ENCODE results near the gene C19orf67. TPM values are rescaled to one million over a fixed set of nuclear protein-coding genes. Genes with fewer than 3 reads are reported as not detected.

The C19orf67 gene
- total RNA-seq, 1 experiment from 2014 or later, result not detected

DNA sequence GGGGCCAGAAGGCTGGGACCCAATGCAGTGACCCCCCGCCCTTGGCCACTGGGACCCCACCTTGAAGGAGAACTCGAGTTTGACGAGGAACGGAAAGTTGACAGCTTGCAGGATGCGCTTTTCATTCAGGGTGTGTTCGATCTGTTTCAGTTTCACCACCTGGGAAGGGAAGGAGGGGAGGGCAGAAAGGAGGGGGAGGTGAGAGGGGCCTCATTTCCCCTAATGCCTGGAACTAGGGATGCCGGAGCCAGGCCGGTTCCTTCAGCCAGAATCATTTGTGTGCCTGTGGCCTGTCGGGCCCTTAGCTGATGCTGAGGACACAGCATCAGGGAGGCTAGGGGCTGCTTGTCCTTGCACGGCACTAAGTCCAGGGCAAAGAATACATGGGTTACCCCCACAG lies 17.2 kb upstream of the C19orf67 start:
- Mint-ChIP-seq H3K36me3 (ENCODE audit: insufficient read depth, unreplicated experiment) (peaks cover 6% of the 10 kb centered on the region), H3K27ac (ENCODE audit: unreplicated experiment) (no peak overlapping the region), H3K4me1 (ENCODE audit: low read depth, unreplicated experiment) (no peaks in the 10 kb centered on the region), H3K4me3 (ENCODE audit: unreplicated experiment) (no peak overlapping the region), H3K9me3 (ENCODE audit: unreplicated experiment) (no peaks in the 10 kb centered on the region), H3K27me3 (ENCODE audit: insufficient read depth, unreplicated experiment) (no peaks in the 10 kb centered on the region)
- TF ChIP-seq, protein P1, sequence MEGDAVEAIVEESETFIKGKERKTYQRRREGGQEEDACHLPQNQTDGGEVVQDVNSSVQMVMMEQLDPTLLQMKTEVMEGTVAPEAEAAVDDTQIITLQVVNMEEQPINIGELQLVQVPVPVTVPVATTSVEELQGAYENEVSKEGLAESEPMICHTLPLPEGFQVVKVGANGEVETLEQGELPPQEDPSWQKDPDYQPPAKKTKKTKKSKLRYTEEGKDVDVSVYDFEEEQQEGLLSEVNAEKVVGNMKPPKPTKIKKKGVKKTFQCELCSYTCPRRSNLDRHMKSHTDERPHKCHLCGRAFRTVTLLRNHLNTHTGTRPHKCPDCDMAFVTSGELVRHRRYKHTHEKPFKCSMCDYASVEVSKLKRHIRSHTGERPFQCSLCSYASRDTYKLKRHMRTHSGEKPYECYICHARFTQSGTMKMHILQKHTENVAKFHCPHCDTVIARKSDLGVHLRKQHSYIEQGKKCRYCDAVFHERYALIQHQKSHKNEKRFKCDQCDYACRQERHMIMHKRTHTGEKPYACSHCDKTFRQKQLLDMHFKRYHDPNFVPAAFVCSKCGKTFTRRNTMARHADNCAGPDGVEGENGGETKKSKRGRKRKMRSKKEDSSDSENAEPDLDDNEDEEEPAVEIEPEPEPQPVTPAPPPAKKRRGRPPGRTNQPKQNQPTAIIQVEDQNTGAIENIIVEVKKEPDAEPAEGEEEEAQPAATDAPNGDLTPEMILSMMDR (IDR thresholded peaks at IDR 0.05; ENCODE audit: insufficient read depth in 1 of 2, low read depth in 1 of 2, low read length in 1 of 2, severe bottlenecking in 1 of 2, unreplicated experiment in 1 of 2), result no peak
- Histone ChIP-seq H3K36me3 (ENCODE audit: control insufficient read depth, insufficient read depth, low read length) (no peaks in the 10 kb centered on the region), H3K27me3 (replicated peaks; ENCODE audit: control insufficient read depth, insufficient read depth, low read length) (no peaks in the 10 kb centered on the region), H3K4me3 (ENCODE audit: low read depth, low read length) (no peak overlapping the region), H3K9me3 (no peaks in the 10 kb centered on the region), H3K4me1 (no peaks in the 10 kb centered on the region)
- no TSS peak for BruUV-seq (replicated peaks)
- no peak for DNase-seq
- CTCF ChIA-PET, result no interaction called here
- intact Hi-C loops (cut with micrococcal nuclease; ENCODE audit: unreplicated experiment), result no loop called here
- POLR2A ChIA-PET, result no interaction called here

- Mint-ChIP-seq H3K4me1 (ENCODE audit: low read depth, unreplicated experiment) (no peaks in the 10 kb centered on the region), H3K36me3 (ENCODE audit: insufficient read depth, unreplicated experiment) (peaks cover 6% of the 10 kb centered on the region), H3K27ac (ENCODE audit: unreplicated experiment) (no peak overlapping the region), H3K4me3 (ENCODE audit: unreplicated experiment) (no peak overlapping the region), H3K27me3 (ENCODE audit: insufficient read depth, unreplicated experiment) (no peaks in the 10 kb centered on the region), H3K9me3 (ENCODE audit: unreplicated experiment) (no peaks in the 10 kb centered on the region)
- Histone ChIP-seq H3K27me3 (replicated peaks; ENCODE audit: control insufficient read depth, insufficient read depth, low read length) (no peaks in the 10 kb centered on the region), H3K36me3 (ENCODE audit: control insufficient read depth, insufficient read depth, low read length) (no peaks in the 10 kb centered on the region), H3K4me3 (ENCODE audit: low read depth, low read length) (no peak overlapping the region), H3K4me1 (no peaks in the 10 kb centered on the region), H3K9me3 (no peaks in the 10 kb centered on the region)
- ChIA-PET POLR2A (no interaction called here), CTCF (no interaction called here)
- DNase-seq, result no peak
- no TSS peak for BruUV-seq (replicated peaks)
- TF ChIP-seq, protein P1 (IDR thresholded peaks at IDR 0.05; ENCODE audit: insufficient read depth in 1 of 2, low read depth in 1 of 2, low read length in 1 of 2, severe bottlenecking in 1 of 2, unreplicated experiment in 1 of 2), result no peak
- intact Hi-C loops (cut with micrococcal nuclease; ENCODE audit: unreplicated experiment), result no loop called here
These were observed 16.6 kb upstream of the C19orf67 start for GRCh38 chr19:14102102-14102696.

GRCh38 chr19:14101003-14101545 lies 15.5 kb upstream of the C19orf67 start:
- H3K4me1 ChIP-seq, result no peaks in the 10 kb centered on the region
- no TSS peak for BruUV-seq (replicated peaks)
- Mint-ChIP-seq H3K4me1 (ENCODE audit: low read depth, unreplicated experiment) (no peaks in the 10 kb centered on the region), H3K9me3 (ENCODE audit: unreplicated experiment) (no peaks in the 10 kb centered on the region), H3K4me3 (ENCODE audit: unreplicated experiment) (no peak overlapping the region), H3K27ac (ENCODE audit: unreplicated experiment) (no peak overlapping the region), H3K36me3 (ENCODE audit: insufficient read depth, unreplicated experiment) (peaks cover 6% of the 10 kb centered on the region), H3K27me3 (ENCODE audit: insufficient read depth, unreplicated experiment) (no peaks in the 10 kb centered on the region)
- DNase-seq, result no peak
- intact Hi-C loops (cut with micrococcal nuclease; ENCODE audit: unreplicated experiment), result no loop called here
- no peaks in the 10 kb centered on the region for H3K36me3 ChIP-seq (ENCODE audit: control insufficient read depth, insufficient read depth, low read length)
- ChIA-PET CTCF (no interaction called here), POLR2A (no interaction called here)
- H3K4me3 ChIP-seq (ENCODE audit: low read depth, low read length), result no peak overlapping the region
- H3K27me3 ChIP-seq (replicated peaks; ENCODE audit: control insufficient read depth, insufficient read depth, low read length), result no peaks in the 10 kb centered on the region
- TF ChIP-seq, protein P1 (IDR thresholded peaks at IDR 0.05; ENCODE audit: insufficient read depth in 1 of 2, low read depth in 1 of 2, low read length in 1 of 2, severe bottlenecking in 1 of 2, unreplicated experiment in 1 of 2), result no peak
- H3K9me3 ChIP-seq, result no peaks in the 10 kb centered on the region
